Activated T-helper 1 cell treated with anti-CD3 and anti-CD28 coated beads, Interleukin-12 subunit alpha, Interleukin-12 subunit beta, Interleukin-2, Interleukin-4 antibody, amounts not matched to agents 30 ng/mL and 10 ng/mL and 1 ng/mL, durations not matched to agents 14 hours and 24 hours and 36 hours (primary cell): ENCODE data around the gene MDGA2. TPM values are rescaled to one million over a fixed set of nuclear protein-coding genes. Genes with fewer than 3 reads are reported as not detected.
"Not testable (repeated sequence)": the region's sequence is repeated elsewhere in the genome, so short reads cannot be mapped to it uniquely, and the experiment has no call there.

Experiments
- DNase-seq: peaks from one replicate; pipeline ENCODE4 v3.0.0; 2021; ENCODE audit warnings: low spot score
- H3K27ac Mint-ChIP-seq: one replicate; pipeline ENCODE4 v1.8.0; 2021; ENCODE audit warnings: mild to moderate bottlenecking, mixed read lengths
- H3K27me3 Mint-ChIP-seq: one replicate; pipeline ENCODE4 v1.8.0; 2022; ENCODE audit warnings: mild to moderate bottlenecking, moderate library complexity, mixed read lengths; ENCODE audit not compliant: insufficient read depth
- H3K36me3 Mint-ChIP-seq: one replicate; pipeline ENCODE4 v1.8.0; 2021; ENCODE audit warnings: low read depth, mixed read lengths
- H3K4me1 Mint-ChIP-seq: one replicate; pipeline ENCODE4 v1.8.0; 2021; ENCODE audit warnings: low read depth, mixed read lengths
- H3K4me3 Mint-ChIP-seq: one replicate; pipeline ENCODE4 v1.8.0; 2021; ENCODE audit warnings: mild to moderate bottlenecking, moderate library complexity, mixed read lengths
- H3K9me3 Mint-ChIP-seq: one replicate; pipeline ENCODE4 v1.8.0; 2021; ENCODE audit warnings: mixed read lengths
- intact Hi-C: fragments of 100-400 bp; cut with micrococcal nuclease; formaldehyde crosslinking; loops from one replicate; pipeline ENCODE4 v1.15.1; 2024
- total RNA-seq: library from RNA; stranded (reverse); gene quantifications from 2 replicates; pipeline ENCODE4 v1.2.3, GENCODE V29; 2022

MDGA2 gene
- total RNA-seq, 1 donor from 2014 or later: not detected

DNA sequence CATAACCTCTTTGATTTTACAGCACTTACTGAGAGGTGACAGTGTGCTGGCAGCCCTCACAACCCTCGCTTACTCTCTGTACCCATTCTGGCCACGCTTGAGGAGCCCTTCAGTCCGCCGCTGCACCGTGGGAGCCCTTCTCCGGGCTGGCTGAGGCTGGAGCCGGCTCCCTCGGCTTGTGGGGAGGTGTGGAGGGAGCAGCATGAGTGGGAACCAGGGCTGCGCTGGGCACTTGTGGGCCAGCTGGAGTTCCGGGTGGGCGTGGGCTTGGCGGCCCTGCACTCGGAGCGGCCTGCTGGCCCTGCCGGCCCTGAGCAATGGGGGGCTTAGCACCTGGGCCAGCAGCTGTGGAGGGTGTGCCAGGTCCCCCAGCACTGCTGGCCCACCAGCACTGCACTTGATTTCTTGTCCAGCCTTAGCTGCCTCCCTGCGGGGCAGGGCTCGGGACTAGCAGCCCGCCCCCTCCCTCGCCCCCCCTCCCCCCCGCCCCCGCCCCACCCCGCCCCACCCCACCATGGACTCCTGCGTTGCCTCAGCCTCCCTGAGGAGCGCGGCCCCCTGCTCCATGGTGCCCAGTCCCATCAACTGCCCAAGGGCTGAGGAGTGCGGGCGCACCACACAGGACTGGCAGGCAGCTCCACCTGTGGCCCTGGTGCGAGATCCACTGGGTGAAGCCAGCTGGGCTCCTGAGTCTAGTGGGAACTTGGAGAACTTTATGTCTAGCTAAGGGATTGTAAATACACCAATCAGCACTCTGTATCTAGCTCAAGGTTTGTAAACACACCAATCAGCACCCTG, 9.9 kb downstream of the MDGA2 start:
- DNase-seq: no peak
- Mint-ChIP-seq H3K36me3 (no peaks in the 10 kb centered on the region), H3K4me3 (no peak overlapping the region), H3K9me3 (no peaks in the 10 kb centered on the region), H3K27me3 (peaks cover 1% of the 10 kb centered on the region), H3K4me1 (no peaks in the 10 kb centered on the region), H3K27ac (no peak overlapping the region)
- intact Hi-C loops: no loop called here

DNA sequence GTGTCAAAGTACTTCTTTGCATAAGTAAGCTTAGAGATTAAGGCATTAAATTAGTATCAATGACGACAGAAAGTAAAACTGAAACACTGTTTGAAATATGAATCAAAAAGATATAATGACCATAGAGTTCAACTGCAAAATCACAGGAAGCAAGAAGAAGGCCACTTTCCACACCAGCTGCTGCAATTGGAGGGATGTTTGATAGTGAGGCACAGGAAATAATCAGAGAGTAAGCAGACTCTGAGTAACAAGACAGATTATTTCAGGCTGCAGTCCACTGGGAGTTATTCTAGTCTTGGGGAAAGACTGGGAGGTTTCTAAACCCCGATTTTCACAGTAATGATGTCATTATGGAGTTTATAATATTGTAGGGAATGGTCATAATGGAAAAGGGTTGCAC, 12.9 kb downstream of the MDGA2 start:
- intact Hi-C loops: no loop called here
- Mint-ChIP-seq H3K27me3 (no peaks in the 10 kb centered on the region), H3K27ac (no peak overlapping the region)

GRCh38 chr14:47660158-47660557, 15.2 kb downstream of the MDGA2 start:
- no peak for DNase-seq
- no peaks in the 10 kb centered on the region for H3K36me3 Mint-ChIP-seq
- no peak overlapping the region for H3K27ac Mint-ChIP-seq
- H3K27me3 Mint-ChIP-seq: no peaks in the 10 kb centered on the region
- no peaks in the 10 kb centered on the region for H3K4me1 Mint-ChIP-seq
- H3K9me3 Mint-ChIP-seq: no peaks in the 10 kb centered on the region
- no peak overlapping the region for H3K4me3 Mint-ChIP-seq
- intact Hi-C loops: no loop called here

More for the DNA sequence above, 12.9 kb downstream of the MDGA2 start:
- H3K9me3 Mint-ChIP-seq: no peaks in the 10 kb centered on the region
- H3K4me3 Mint-ChIP-seq: no peak overlapping the region
- H3K36me3 Mint-ChIP-seq: no peaks in the 10 kb centered on the region
- DNase-seq: no peak
- H3K4me1 Mint-ChIP-seq: no peaks in the 10 kb centered on the region

- DNase-seq: no peak
- no peaks in the 10 kb centered on the region for H3K9me3 Mint-ChIP-seq
- intact Hi-C loops: no loop called here
- no peaks in the 10 kb centered on the region for H3K36me3 Mint-ChIP-seq
- no peaks in the 10 kb centered on the region for H3K27me3 Mint-ChIP-seq
- no peak overlapping the region for H3K27ac Mint-ChIP-seq
- H3K4me3 Mint-ChIP-seq: no peak overlapping the region
- H3K4me1 Mint-ChIP-seq: no peaks in the 10 kb centered on the region
Observed at GRCh38 chr14:47658041-47658440, 17.4 kb downstream of the MDGA2 start.

- no peaks in the 10 kb centered on the region for H3K27me3 Mint-ChIP-seq
- DNase-seq: no peak
- H3K4me3 Mint-ChIP-seq: no peak overlapping the region
- no peaks in the 10 kb centered on the region for H3K9me3 Mint-ChIP-seq
- no peak overlapping the region for H3K27ac Mint-ChIP-seq
- H3K4me1 Mint-ChIP-seq: no peaks in the 10 kb centered on the region
- intact Hi-C loops: no loop called here
- H3K36me3 Mint-ChIP-seq: no peaks in the 10 kb centered on the region
Observed at GRCh38 chr14:47657143-47657542, 18.3 kb downstream of the MDGA2 start.

GRCh38 chr14:47651337-47651736, 24.1 kb downstream of the MDGA2 start:
- no peak for DNase-seq
- H3K9me3 Mint-ChIP-seq: no peaks in the 10 kb centered on the region
- H3K27me3 Mint-ChIP-seq: no peaks in the 10 kb centered on the region
- intact Hi-C loops: no loop called here
- no peaks in the 10 kb centered on the region for H3K36me3 Mint-ChIP-seq
- no peaks in the 10 kb centered on the region for H3K4me1 Mint-ChIP-seq
- no peak overlapping the region for H3K4me3 Mint-ChIP-seq
- no peak overlapping the region for H3K27ac Mint-ChIP-seq

- no peaks in the 10 kb centered on the region for H3K36me3 Mint-ChIP-seq
- no peak overlapping the region for H3K4me3 Mint-ChIP-seq
- H3K9me3 Mint-ChIP-seq: peaks cover 2% of the 10 kb centered on the region
- intact Hi-C loops: no loop called here
- H3K4me1 Mint-ChIP-seq: no peaks in the 10 kb centered on the region
- no peak for DNase-seq
- no peaks in the 10 kb centered on the region for H3K27me3 Mint-ChIP-seq
- H3K27ac Mint-ChIP-seq: no peak overlapping the region
Observed at GRCh38 chr14:47637753-47638152, 37.7 kb downstream of the MDGA2 start.

- no peak overlapping the region for H3K4me3 Mint-ChIP-seq
- H3K27ac Mint-ChIP-seq: no peak overlapping the region
- intact Hi-C loops: no loop called here
- H3K4me1 Mint-ChIP-seq: no peaks in the 10 kb centered on the region
- H3K27me3 Mint-ChIP-seq: no peaks in the 10 kb centered on the region
- H3K9me3 Mint-ChIP-seq: peaks cover 14% of the 10 kb centered on the region
- DNase-seq: no peak
- no peaks in the 10 kb centered on the region for H3K36me3 Mint-ChIP-seq
Observed at GRCh38 chr14:47626151-47627035, 49.0 kb downstream of the MDGA2 start.

- H3K27me3 Mint-ChIP-seq, H3K27ac Mint-ChIP-seq, intact Hi-C loops, H3K4me1 Mint-ChIP-seq, H3K36me3 Mint-ChIP-seq, DNase-seq, H3K4me3 Mint-ChIP-seq: not testable (repeated sequence)
- peaks cover 14% of the 10 kb centered on the region for H3K9me3 Mint-ChIP-seq
Observed at GRCh38 chr14:47624126-47624525, 51.3 kb downstream of the MDGA2 start.

DNA sequence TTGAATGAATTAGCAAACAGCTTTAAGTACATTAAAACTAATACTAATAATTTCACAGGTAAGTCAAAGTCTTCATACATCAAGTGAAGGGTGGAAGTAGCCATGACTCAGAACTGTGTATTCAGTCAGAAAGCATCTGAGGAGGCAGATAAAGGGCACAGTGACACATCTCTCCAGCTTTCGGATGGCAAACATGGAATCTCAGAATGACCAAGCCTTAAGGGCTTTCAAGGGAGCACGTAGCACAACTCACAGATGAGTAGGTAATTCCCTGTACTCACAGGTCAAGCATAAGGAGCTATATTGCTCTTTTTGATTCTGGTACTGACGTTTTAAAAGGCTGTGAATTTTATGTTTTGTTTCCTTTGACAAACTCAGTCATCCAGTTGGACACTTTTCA, 56.0 kb downstream of the MDGA2 start:
- intact Hi-C loops: no loop called here
- no peaks in the 10 kb centered on the region for H3K27me3 Mint-ChIP-seq
- H3K27ac Mint-ChIP-seq: no peak overlapping the region
- peaks cover 5% of the 10 kb centered on the region for H3K9me3 Mint-ChIP-seq
- no peaks in the 10 kb centered on the region for H3K4me1 Mint-ChIP-seq
- H3K4me3 Mint-ChIP-seq: no peak overlapping the region
- no peaks in the 10 kb centered on the region for H3K36me3 Mint-ChIP-seq
- DNase-seq: no peak

DNA sequence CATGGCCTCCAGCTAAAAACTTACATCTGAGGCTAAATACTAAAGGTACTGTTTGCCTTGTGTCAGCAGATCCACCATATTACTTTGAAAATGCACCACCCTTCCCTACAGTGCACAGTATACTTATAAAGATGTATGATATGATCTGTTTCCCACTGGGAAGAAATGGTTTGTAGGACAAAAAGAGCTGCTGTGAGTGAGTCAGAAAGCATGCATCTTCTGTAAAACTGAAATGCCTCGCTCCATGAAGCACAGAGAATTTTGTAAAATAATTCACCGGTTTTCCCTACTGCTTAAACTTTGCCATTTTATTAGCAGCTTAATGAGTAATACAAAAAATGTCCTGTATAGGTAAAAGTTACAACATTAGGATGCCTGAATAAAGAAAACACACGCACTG, 68.8 kb downstream of the MDGA2 start:
- intact Hi-C loops: no loop called here
- H3K27me3 Mint-ChIP-seq: no peaks in the 10 kb centered on the region

DNA sequence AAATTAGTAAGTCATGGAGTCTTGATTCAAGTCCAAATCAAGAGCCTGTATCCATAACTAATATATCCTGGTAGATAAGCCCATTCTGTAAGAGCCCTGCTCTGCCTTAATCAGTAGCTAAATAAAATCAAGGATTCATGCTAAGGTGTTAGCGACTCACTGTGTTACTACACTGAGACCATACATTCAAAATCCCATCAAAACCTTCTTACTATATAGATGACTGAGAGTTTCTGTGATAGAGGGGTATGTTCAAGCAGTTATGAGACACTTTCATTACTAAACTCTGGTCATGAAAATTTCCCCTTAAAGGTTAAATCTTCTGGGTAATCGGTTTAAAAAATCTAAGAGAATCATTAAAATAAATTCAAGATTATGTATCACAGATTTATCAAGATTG, 78.5 kb downstream of the MDGA2 start:
- H3K4me3 Mint-ChIP-seq: no peak overlapping the region
- peaks cover 12% of the 10 kb centered on the region for H3K9me3 Mint-ChIP-seq
- intact Hi-C loops: no loop called here
- H3K36me3 Mint-ChIP-seq: no peaks in the 10 kb centered on the region
- no peak for DNase-seq
- no peak overlapping the region for H3K27ac Mint-ChIP-seq
- H3K4me1 Mint-ChIP-seq: no peaks in the 10 kb centered on the region
- H3K27me3 Mint-ChIP-seq: no peaks in the 10 kb centered on the region

More for the DNA sequence above, 68.8 kb downstream of the MDGA2 start:
- Mint-ChIP-seq H3K4me3 (no peak overlapping the region), H3K27ac (no peak overlapping the region), H3K4me1 (no peaks in the 10 kb centered on the region), H3K36me3 (no peaks in the 10 kb centered on the region), H3K9me3 (peaks cover 12% of the 10 kb centered on the region)
- no peak for DNase-seq

- no peak overlapping the region for H3K4me3 Mint-ChIP-seq
- no peak overlapping the region for H3K27ac Mint-ChIP-seq
- no peak for DNase-seq
- H3K9me3 Mint-ChIP-seq: peaks cover 19% of the 10 kb centered on the region
- intact Hi-C loops: no loop called here
- H3K27me3 Mint-ChIP-seq: no peaks in the 10 kb centered on the region
- no peaks in the 10 kb centered on the region for H3K4me1 Mint-ChIP-seq
- H3K36me3 Mint-ChIP-seq: no peaks in the 10 kb centered on the region
Observed at GRCh38 chr14:47596232-47596631, 79.2 kb downstream of the MDGA2 start.
